ENCODE results near the gene RAVER1. TPM values are rescaled to one million over a fixed set of nuclear protein-coding genes. Genes with fewer than 3 reads are reported as not detected.
A peak's percentile ranks its signal among the peaks of the same experiment; 100 is the strongest.

The RAVER1 gene
- total and polyA plus RNA-seq, 9 of the 15 experiments (the other 6 are each of a cell fraction or from before 2014, with no cell fraction given), result 0.06 to 113 (median 7.0) TPM

GRCh38 chr19:10305139-10305806 lies 28.1 kb downstream of the RAVER1 start (continued):
- TF ChIP-seq ARID4B (CRISPR knock-in tag; IDR thresholded peaks at IDR 0.05) (0 out of 2 replicates have a peak, but pooled peaks have one; percentile 22), KLF16 (IDR thresholded peaks at IDR 0.05) (no peak), TBL1XR1 (IDR thresholded peaks at IDR 0.05; ENCODE audit: low read length in 2 of 2) (0 out of 4 replicates have a peak, but pooled peaks of 1 of the 2 experiments have one; percentile 19), ZNF592 (IDR thresholded peaks at IDR 0.05) (peak; percentile 96), JUN (IDR thresholded peaks at IDR 0.05; ENCODE audit: borderline replicate concordance, low read depth, low read length) (no peak), JUN (CRISPR knock-in tag; IDR thresholded peaks at IDR 0.05; ENCODE audit: borderline replicate concordance) (no peak), RBM15 (IDR thresholded peaks at IDR 0.05; ENCODE audit: insufficient read depth, low read length) (no peak), GATAD2B (IDR thresholded peaks at IDR 0.05; ENCODE audit: borderline replicate concordance) (no peak), TEAD1 (CRISPR knock-in tag; IDR thresholded peaks at IDR 0.05) (no peak), ZBTB8A (IDR thresholded peaks at IDR 0.05; ENCODE audit: partially characterized antibody) (no peak), KLF1 (tag; IDR thresholded peaks at IDR 0.05) (no peak), DNMT1 (IDR thresholded peaks at IDR 0.05) (no peak), ZNF311 (CRISPR knock-in tag; IDR thresholded peaks at IDR 0.05) (0 out of 2 replicates have a peak, but pooled peaks have one; percentile 36)
- TF ChIP-seq, protein P1, sequence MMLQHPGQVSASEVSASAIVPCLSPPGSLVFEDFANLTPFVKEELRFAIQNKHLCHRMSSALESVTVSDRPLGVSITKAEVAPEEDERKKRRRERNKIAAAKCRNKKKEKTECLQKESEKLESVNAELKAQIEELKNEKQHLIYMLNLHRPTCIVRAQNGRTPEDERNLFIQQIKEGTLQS (IDR thresholded peaks at IDR 0.05), result peak; percentile 63
- TF ChIP-seq, protein P1 (CRISPR knock-in tag; conservative IDR thresholded peaks at IDR 0.05), result no peak
- TF ChIP-seq, protein P2, sequence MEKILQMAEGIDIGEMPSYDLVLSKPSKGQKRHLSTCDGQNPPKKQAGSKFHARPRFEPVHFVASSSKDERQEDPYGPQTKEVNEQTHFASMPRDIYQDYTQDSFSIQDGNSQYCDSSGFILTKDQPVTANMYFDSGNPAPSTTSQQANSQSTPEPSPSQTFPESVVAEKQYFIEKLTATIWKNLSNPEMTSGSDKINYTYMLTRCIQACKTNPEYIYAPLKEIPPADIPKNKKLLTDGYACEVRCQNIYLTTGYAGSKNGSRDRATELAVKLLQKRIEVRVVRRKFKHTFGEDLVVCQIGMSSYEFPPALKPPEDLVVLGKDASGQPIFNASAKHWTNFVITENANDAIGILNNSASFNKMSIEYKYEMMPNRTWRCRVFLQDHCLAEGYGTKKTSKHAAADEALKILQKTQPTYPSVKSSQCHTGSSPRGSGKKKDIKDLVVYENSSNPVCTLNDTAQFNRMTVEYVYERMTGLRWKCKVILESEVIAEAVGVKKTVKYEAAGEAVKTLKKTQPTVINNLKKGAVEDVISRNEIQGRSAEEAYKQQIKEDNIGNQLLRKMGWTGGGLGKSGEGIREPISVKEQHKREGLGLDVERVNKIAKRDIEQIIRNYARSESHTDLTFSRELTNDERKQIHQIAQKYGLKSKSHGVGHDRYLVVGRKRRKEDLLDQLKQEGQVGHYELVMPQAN (IDR thresholded peaks at IDR 0.05; ENCODE audit: borderline replicate concordance), result no peak

All from K562 (cell line).